NOMO-1 treated with dmso at 0.1 percent for 144 hours (cell line): ENCODE measurements around the gene LPAR5.

Experiments
- DNase-seq: peaks from one replicate; lab custom pipeline; 2025; ENCODE audit not compliant: unreplicated experiment; lab: John Stamatoyannopoulos, UW

Gene LPAR5

DNA sequence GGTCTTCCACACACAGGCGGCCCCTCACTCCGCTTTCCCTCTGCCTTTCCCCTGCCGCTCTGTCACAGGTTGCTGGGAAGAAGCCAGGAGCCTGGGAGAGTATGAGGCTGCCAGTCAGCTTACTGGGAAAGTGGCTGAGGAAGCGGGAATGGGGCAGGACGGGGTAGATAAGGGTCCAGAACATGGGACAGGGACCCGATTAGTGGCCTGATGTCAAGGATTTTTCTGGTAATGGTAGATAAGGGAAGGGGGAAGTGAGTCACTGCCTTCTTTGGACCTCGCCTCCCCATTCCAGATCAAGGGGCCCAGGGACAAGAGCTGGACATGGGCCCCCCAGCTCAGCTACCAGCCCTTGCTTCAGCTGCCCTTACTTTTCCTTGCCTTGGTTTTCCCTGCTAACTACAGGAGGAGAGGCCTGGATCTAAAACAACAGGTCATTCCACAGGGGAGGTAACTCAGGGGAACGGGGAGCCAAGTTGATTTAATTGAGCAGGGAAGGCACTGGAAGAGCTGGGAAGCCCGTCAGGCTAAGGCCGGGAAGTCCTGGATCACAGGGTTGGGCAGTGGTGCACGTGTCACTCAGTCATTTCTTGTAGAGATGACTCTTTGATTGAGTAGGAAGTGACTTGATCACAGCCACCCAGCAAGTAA, 3.5 kb upstream of the LPAR5 start:
- no peak for DNase-seq

GRCh38 chr12:6638305-6638704, 2.5 kb upstream of the LPAR5 start:
- DNase-seq = peak; percentile 21

DNA sequence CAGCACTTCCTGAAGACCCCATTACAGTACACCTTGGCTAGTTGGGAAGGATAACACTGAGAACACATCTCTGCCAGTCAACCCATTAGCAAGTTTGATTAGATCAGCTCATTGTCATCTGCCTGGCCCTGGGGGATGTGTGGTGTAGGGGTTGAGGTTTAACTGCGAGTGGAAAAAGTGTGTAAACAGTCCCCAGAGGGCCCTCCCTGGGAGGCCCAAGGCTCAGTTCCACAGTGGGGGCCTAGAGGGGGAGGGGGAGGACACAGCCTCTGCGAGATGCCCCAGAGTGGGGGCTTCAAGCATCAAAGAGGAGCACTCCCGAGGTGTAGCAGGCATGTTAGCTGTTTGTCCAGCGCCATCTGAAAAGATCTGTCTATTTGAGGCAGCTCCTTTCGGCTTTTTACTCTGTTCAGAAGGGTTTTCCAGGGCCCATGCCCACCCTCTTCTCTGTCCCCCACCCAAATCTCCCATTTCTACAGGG, 344 bp downstream of the LPAR5 start:
- DNase-seq = no peak

DNA sequence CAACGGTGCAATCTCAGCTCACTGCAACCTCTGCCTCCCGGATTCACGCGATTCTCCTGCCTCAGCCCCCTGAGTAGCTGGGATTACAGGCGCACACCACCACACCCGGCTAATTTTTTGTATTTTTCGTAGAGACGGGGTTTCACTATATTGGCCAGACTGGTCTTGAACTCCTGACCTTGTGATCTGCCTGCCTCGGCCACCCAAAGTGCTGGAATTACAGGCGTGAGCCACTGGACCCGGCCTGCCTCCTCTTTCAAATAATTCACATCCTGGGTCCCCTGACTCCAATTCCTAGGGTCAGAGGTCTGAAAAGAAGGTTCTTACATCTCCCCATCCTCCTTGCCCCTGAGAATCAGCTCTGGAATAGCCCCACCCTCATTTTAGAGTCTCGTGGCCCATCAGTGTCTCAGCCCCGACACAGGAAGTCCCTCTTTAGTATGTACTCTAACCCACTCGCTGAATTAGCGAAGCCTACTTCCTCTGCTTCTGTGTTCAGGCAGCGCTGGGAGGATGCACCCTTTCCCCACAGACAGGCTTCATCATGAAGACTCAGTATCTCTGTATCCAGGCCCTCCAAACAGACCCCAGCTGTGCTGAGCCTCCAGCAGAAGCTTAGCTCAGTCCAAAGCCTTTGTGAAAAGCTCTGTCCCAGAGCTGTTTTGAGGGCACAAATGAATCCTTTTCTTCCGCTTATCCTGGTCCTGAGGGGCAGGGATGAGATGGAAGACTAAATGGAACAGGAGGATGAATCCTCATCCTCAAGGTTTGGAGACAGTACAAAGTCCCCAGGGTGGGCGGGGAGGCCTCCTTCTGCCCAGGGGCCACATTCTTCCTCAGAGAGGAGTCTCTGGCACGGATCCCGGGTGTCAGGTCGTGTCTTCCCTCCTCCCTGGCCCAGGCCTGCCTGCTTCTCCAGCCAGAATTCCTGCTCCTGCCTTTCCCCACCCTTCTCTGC, 3.5 kb downstream of the LPAR5 start:
- peak; percentile 18 for DNase-seq

DNA sequence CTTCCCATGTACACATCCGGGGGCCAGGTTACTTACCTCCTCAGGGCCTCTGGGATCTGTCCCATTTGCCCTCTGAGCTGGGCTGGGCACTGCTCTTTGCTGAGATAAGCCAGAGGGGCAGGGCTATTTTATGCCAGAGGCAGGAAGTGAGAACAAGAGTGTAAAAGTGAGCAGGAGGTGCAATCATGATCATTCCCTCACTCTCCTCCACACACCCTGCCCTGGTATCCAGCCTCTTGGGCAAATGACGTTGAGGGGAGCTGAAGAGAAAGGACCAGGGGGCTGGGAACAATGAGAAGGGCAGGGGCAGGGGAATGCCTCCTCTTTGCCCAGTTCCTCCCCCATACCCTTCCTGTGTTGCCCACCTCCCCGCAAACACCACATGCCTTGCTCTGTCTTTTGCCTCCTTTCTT, 4.2 kb downstream of the LPAR5 start:
- no peak for DNase-seq

DNA sequence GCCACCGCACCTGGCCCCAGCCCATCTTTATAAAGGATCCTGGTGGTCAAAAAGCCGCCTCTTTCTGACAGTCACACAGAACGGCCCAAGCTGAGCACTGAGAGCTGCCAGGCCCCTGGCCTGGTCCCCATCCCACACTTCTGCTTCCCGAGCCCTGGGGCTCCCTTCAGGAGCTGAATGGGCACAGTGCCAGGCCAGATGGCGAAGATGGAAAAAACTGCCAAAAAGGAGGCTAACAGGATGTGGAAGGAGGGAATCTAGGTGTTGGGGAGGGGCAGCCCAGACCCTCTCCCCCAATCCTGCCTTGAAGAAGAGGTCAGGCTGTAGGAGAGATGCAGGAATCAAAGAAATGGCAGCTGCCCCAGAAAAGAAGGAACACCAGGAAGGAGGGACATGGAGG, 5.0 kb downstream of the LPAR5 start:
- DNase-seq = no peak

DNA sequence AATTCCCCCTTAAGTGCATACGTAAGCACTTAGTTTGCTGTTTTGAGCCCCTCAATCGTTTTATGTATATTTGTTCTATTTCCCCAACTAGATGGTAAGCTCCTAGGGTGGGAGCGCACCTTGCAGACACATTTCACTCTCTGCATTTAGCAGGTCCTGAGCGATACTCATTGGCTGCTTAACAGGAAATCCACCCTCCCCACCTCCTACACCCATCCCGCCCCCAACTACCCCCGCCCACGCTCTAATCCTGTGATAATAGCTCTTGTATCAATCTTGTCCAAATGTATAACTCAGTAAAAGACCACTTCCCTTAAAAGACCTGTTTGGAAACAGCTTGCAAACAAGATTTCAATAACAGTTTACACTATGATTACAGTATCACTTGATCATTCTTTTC, 8.1 kb downstream of the LPAR5 start:
- DNase-seq = no peak

- no peak for DNase-seq
These were observed 9.0 kb downstream of the LPAR5 start for GRCh38 chr12:6626654-6627283.

DNA sequence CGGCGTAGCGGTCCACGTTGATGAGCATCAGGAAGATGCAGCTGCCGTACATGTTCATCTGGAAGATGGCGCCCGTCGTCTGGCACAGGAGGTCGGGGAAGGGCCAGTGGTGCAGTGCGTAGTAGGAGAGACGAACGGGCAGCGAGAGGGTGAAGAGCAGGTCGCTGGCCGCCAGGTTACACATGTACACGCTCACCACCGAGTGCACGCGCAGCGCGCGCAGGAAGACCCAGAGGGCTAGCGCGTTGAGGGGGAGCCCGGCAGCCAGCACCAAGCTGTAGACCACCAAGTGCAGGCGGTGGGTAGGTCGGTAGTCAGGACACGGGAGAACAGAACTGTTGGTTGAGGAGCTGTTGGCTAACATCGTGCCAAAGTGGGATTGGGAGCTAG, 14.9 kb downstream of the LPAR5 start:
- DNase-seq = no peak

GRCh38 chr12:6620137-6620884, 15.4 kb downstream of the LPAR5 start:
- DNase-seq = no peak

DNA sequence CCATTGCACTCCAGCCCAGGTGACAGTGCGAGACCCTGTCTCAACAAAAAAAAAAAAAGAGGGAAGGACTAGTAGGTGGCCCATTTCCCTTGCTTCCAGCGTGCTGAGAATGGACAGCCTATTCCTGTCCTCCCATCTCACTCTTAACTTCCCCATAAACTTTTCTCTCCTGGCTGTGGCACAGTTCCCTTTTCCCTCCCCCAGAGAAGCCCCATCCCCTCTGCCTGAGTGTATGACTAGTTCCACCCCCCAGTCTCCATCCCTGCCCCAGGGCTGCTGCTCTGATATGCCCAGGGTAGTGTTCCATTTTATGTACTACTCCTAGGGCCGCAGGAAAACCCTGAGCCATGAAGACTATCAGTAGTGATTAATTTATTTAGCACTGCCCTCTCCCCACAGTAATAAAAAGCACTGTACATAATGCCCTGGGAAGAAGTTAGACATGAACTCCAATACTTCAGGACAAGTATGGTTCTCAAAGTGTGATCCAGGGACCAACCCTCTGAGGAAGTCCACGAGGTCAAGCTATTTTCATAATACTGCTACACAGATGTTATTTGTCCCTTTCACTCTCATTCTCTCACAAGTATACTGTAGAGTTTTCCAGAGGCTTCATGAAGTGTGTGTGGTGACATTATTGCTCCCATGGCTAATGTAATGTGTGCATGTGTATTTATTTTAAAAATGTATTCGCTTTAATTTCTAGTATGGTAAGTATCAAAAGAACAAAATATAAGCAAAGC, 17.1 kb downstream of the LPAR5 start:
- no peak for DNase-seq

- DNase-seq = no peak
These were observed 20.0 kb downstream of the LPAR5 start for GRCh38 chr12:6615802-6616201.

GRCh38 chr12:6614513-6615172, 21.1 kb downstream of the LPAR5 start:
- DNase-seq = no peak

DNA sequence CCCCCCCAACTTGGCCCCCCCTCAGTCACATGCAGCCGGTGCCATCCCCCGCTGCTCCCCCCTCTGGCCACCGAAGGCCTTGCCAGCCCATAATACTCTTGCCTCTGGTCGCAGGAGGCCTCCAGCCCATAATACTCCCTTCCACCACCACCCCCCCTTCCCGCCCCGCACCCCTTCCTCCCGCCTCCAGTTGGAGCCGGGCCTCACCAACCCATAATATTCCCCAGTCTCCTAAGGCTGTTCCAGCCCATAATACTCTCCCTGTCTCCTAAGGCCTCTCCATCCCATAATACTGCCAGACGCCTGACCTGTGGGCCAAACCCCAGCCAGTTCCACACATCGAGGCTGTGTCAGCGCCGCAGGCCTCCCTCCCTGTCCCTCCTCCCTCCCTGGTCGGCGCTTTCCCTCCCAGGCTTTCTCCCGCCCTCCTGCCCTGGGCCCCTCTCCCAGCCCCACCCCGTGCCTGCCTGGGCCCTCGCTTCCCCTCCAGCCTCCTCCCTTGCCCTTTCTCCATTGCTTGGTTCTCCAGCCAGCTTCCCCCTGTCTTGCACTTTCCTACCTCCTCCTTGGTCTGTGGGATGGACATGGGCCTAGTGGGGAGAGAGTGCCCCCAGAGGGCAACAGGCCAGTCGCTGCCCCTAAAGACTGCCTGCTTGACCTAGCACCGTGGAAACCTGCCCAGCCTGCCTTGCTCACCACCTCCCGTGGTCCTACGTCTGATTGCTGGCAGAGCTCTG, 21.8 kb downstream of the LPAR5 start:
- peak; percentile 98 for DNase-seq

DNA sequence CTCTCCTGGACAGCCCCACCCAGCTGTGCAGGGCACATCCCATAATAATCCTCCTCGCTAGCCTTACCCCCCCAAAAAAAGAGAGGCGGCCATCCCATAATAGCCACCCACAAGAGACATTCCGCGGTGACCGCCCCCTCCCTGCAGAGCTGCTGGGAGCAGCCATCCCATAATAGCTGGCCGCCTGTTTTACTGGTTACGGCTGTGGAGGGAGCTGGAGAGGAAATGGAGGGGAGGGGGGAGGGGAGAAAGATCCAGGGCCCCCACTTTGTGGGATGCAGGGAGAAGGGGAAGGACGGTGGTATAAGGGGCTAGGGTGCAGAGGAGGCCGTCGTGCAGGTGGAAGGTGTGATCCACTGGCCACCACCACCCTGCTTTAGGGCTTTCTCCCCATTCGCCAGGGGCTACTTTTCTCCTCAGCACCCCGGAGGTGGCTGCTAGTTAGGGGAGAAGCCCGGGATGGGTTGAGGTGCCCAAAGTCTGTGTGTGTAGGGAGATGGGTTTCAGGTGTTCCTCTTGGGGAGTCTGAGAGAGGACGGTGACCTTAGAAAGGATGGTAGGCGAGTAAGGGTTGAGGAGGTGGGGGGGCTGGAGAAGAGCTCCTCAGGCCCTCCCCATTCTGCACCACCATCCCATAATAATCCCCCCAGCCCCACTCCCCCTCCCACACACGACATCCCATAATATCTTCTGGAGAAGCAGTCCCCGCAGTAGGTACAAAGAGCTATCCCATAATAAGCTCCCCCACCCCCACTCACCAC, 22.6 kb downstream of the LPAR5 start:
- peak; percentile 50 for DNase-seq

DNA sequence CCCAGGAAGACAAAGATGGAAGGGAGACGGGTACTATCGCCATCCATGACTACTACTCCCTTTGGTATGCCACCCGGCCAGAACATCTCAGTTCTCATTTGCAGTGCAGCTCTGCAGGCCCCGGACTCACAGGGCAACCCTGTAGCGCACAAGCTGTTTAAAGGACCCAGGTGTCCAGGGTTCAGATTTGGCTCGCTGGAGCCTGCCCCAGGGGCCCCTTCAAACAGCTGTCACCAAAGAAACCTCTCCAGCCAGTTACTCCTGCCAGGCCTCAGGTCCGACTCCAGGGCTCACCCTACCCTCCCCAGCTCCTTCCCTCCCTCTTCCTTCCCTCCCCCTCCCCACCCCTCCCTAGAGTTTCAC, 23.1 kb downstream of the LPAR5 start:
- DNase-seq = no peak

DNA sequence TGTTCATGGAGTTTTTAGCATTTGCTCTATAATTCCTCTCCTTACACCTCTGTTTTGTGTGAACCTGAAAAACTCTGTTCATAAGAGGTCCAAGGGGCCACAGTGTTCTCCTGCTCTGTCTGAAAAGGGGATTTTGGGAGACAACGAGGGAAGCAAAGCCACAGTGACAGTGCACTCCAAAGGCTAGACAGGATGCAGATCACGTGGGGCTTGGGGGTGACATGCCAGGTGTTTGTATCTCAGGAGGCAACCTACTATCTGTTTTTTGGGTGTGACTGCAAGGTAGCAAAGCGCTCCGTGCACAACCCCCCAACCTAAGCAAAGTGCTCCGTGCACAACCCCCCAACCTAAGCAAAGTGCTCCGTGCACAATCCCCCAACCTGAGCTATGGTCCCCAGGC, 23.5 kb downstream of the LPAR5 start:
- no peak for DNase-seq

DNA sequence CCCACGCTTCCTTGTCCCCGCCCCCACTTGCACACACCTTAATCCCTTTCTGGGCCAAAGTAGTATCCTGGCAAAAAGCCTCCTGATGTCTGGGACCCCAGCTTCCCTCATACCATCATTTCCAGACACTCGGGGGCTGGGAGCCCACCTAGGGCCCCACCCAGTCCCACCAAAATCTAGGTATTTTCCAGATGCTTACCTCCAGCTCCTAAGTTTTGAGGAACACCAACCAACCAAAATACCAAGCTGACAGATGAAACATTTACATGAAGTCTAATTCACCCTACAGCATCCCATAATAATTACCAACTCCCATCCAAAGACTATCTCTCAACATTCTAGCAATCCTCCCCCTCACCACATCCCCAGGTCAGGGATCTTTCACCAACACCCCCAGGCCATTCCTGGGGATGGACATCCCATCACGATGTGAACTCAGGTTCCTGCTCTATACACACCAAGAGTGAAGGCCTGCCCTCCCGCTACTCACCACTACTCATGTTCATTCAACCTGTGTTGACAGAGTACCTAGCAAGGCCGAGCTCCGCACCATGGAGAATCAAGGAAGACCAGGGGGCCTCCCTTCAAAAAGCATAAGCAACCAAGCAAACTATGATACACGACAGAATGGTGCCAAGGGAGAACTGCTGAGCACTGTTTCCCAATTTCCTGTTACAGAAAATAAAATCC, 27.0 kb downstream of the LPAR5 start:
- no peak for DNase-seq
